Measurements from ENCODE around the gene TOM1L2.

- TF ChIP-seq POLR2A (IDR thresholded peaks at IDR 0.05; ENCODE audit: low read depth, low read length) (no peak), TAF1 (IDR thresholded peaks at IDR 0.05; ENCODE audit: low read depth, low read length) (no peak), POU2F2 (IDR thresholded peaks at IDR 0.05; ENCODE audit: low read depth, low read length) (no peak), POLR2AphosphoS5 (IDR thresholded peaks at IDR 0.05; ENCODE audit: low read depth, low read length) (no peak)
Observed at GRCh38 chr17:17822616-17823015, 149.6 kb downstream of the TOM1L2 start.

All from GM12891 (cell line).